ENCODE data around the gene PCDHGB5.
"Not testable (repeated sequence)": the region's sequence is repeated elsewhere in the genome, so short reads cannot be mapped to it uniquely, and the experiment has no call there.

Gene PCDHGB5

DNA sequence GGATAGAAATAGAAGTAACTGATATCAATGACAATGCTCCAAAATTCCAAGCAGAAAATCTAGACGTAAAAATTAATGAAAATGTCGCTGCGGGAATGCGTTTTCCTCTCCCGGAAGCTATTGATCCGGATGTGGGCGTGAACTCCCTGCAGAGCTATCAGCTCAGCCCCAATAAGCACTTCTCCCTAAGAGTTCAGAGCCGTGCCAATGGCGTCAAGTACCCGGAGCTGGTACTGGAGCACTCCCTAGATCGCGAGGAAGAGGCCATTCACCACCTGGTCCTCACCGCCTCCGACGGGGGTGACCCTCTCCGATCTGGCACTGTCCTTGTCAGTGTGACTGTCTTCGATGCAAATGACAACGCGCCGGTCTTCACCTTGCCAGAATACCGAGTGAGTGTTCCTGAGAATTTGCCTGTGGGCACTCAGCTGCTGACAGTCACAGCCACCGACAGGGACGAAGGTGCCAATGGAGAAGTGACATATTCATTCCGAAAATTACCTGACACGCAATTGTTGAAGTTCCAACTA lies 15.9 kb downstream of the PCDHGB5 start:
- no peak for DNase-seq

DNA sequence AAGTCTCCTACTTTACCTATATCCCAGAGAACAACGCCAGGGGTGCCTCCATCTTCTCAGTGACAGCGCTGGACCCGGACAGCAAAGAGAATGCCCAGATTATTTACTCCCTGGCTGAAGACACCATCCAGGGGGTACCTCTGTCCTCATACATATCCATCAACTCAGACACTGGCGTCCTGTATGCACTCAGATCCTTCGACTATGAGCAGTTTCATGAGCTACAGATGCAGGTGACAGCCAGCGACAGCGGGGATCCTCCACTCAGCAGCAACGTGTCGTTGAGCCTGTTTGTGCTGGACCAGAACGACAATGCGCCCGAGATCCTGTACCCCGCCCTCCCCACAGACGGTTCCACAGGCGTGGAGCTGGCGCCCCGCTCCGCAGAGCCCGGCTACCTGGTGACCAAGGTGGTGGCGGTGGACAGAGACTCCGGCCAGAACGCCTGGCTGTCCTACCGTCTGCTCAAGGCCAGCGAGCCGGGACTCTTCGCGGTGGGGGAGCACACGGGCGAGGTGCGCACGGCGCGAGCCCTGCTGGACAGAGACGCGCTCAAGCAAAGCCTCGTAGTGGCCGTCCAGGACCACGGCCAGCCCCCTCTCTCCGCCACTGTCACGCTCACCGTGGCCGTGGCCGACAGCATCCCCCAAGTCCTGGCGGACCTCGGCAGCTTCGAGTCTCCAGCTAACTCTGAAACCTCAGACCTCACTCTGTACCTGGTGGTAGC lies 17.0 kb downstream of the PCDHGB5 start:
- DNase-seq: not testable (repeated sequence)

DNA sequence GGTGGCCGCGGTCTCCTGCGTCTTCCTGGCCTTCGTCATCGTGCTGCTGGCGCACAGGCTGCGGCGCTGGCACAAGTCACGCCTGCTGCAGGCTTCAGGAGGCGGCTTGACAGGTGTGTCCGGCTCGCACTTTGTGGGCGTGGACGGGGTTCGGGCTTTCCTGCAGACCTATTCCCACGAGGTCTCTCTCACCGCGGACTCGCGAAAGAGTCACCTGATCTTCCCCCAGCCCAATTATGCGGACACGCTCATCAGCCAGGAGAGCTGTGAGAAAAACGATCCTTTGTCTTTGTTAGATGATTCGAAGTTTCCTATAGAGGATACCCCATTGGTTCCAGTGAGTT lies 17.5 kb downstream of the PCDHGB5 start:
- DNase-seq: not testable (repeated sequence)

DNA sequence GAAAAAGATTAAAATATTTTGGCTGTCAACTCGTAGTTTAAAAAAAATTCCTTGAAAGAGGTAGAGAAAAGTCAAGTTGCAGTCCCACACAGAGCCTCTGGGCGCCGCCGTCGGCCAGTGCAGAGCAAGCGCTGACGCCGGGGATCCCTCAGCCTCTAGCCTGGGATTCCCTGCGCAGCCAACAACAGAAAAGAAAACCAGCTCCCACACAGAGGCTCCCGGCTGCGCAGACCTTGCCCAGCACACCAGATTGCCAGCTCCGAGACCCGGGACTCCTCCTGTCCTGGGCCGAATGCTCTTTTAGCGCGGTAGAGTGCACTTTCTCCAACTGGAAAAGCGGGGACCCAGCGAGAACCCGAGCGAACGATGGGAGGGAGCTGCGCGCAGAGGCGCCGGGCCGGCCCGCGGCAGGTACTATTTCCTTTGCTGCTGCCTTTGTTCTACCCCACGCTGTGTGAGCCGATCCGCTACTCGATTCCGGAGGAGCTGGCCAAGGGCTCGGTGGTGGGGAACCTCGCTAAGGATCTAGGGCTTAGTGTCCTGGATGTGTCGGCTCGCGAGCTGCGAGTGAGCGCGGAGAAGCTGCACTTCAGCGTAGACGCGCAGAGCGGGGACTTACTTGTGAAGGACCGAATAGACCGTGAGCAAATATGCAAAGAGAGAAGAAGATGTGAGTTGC lies 19.9 kb downstream of the PCDHGB5 start, which contains the start of gene PCDHGB7:
Gene PCDHGB7 (plus strand): TSS at position 184 of the 679 bp plus-strand sequence. CDS start 183 bp downstream, at position 367.
- DNase-seq: peak; percentile 60

DNA sequence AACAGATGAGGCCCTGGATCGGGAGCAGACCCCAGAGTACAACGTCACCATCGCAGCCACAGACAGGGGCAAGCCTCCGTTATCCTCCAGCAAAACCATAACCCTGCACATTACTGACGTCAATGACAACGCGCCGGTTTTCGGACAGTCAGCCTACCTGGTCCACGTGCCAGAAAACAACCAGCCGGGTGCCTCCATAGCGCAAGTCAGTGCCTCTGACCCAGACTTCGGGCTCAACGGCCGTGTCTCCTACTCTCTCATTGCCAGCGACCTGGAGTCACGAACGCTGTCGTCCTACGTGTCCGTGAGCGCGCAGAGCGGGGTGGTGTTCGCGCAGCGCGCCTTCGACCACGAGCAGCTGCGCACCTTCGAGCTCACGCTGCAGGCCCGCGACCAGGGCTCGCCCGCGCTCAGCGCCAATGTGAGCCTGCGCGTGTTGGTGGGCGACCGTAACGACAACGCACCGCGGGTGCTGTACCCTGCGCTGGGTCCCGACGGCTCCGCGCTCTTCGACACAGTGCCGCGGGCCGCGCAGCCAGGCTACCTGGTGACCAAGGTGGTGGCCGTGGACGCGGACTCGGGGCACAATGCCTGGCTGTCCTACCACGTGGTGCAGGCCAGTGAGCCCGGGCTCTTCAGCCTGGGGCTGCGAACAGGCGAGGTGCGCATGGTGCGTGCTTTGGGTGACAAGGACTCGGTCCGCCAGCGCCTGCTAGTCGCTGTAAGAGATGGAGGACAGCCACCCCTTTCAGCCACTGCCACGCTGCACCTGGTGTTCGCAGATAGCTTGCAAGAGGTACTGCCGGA lies 21.5 kb downstream of the PCDHGB5 start:
- no peak for DNase-seq

DNA sequence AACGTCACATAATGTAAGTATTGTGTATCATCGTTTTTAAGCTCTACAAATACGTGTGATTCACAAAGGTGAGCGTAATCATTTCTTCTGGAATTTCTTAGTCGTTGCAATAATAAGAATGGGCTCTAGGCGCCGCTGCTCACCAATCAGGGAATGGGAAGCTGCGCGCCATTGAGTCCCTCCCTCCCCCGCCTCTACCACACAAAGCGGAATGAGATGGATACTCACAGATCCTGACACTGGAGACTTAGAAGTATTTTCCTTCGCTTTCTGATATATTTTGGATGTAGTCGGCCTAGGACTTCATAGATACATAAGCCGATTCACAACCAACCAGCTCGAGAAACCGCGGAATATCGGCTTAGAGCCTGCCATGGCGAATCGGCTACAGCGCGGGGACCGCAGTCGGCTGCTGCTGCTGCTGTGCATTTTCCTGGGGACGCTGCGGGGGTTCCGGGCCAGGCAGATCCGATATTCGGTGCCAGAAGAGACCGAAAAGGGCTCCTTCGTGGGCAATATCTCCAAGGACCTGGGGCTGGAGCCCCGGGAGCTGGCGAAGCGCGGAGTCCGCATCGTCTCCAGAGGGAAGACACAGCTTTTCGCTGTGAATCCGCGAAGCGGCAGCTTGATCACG lies 23.2 kb downstream of the PCDHGB5 start, which contains the start of gene PCDHGA11:
Gene PCDHGA11 (plus strand): TSS at position 197 of the 634 bp plus-strand sequence. CDS start 177 bp downstream, at position 374.
- DNase-seq: peak; percentile 67

DNA sequence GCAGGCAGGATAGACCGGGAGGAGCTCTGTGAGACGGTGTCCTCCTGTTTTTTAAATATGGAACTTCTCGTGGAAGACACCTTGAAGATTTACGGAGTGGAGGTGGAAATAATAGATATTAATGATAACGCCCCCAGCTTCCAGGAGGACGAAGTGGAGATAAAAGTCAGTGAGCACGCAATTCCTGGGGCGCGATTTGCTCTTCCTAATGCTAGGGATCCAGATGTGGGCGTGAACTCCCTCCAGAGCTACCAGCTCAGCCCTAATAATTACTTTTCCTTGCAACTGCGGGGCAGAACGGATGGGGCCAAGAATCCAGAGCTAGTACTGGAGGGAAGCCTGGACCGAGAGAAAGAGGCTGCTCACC lies 23.7 kb downstream of the PCDHGB5 start:
- DNase-seq: no peak

DNA sequence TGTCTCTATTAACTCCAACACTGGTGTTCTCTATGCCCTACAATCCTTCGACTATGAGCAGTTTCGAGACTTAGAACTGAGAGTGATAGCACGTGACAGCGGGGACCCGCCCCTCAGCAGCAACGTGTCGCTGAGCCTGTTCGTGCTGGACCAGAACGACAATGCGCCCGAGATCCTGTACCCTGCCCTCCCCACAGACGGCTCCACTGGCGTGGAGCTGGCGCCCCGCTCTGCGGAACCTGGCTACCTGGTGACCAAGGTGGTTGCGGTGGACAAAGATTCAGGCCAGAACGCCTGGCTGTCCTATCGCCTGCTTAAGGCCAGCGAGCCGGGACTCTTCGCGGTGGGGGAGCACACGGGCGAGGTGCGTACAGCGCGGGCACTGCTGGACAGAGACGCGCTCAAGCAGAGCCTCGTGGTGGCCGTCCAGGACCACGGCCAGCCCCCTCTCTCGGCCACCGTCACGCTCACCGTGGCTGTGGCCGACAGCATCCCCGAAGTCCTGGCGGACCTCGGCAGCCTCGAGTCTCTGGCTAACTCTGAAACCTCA lies 25.1 kb downstream of the PCDHGB5 start:
- DNase-seq: no peak

DNA sequence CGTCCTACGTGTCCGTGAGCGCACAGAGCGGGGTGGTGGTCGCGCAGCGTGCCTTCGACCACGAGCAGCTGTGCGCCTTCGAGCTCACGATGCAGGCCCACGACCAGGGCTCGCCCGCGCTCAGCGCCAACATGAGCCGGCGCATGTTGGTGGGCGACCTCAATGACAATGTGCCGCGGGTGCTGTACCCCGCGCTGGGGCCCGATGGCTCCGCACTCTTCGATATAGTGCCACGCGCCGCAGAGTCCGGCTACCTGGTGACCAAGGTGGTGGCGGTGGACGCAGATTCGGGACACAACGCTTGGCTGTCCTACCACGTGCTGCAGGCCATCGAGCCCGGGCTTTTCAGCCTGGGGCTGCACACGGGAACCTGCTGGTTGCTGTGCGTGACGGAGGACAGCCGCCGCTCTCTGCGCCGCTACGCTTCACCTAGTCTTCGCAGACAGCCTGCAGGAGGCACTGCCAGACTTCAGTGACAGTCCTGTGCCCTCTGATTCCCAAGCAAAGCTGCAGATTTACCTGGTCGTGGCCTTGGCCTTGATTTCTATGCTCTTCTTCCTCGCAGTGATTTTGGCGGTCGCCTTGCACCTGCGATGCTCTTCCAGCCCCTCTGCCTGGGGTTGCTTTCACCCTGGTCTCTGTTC lies 30.2 kb downstream of the PCDHGB5 start:
- DNase-seq: no peak

DNA sequence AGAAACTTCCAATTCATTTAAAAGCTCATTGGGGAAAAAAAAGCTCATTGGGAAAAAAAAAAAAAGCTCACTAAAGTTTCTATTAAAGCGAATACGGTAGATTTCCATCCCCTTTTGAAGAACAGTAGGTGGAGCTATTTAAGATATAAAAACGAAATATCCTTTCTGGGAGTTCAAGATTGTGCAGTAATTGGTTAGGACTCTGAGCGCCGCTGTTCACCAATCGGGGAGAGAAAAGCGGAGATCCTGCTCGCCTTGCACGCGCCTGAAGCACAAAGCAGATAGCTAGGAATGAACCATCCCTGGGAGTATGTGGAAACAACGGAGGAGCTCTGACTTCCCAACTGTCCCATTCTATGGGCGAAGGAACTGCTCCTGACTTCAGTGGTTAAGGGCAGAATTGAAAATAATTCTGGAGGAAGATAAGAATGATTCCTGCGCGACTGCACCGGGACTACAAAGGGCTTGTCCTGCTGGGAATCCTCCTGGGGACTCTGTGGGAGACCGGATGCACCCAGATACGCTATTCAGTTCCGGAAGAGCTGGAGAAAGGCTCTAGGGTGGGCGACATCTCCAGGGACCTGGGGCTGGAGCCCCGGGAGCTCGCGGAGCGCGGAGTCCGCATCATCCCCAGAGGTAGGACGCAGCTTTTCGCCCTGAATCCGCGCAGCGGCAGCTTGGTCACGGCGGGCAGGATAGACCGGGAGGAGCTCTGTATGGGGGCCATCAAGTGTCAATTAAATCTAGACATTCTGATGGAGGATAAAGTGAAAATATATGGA lies 32.8 kb downstream of the PCDHGB5 start, which contains the start of gene PCDHGA12:
Gene PCDHGA12 (plus strand): TSS at position 176 of the 782 bp plus-strand sequence. CDS start 253 bp downstream, at position 429.
- DNase-seq: peak; percentile 66

DNA sequence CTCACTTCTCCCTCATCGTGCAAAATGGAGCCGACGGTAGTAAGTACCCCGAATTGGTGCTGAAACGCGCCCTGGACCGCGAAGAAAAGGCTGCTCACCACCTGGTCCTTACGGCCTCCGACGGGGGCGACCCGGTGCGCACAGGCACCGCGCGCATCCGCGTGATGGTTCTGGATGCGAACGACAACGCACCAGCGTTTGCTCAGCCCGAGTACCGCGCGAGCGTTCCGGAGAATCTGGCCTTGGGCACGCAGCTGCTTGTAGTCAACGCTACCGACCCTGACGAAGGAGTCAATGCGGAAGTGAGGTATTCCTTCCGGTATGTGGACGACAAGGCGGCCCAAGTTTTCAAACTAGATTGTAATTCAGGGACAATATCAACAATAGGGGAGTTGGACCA lies 33.5 kb downstream of the PCDHGB5 start:
- no peak for DNase-seq

DNA sequence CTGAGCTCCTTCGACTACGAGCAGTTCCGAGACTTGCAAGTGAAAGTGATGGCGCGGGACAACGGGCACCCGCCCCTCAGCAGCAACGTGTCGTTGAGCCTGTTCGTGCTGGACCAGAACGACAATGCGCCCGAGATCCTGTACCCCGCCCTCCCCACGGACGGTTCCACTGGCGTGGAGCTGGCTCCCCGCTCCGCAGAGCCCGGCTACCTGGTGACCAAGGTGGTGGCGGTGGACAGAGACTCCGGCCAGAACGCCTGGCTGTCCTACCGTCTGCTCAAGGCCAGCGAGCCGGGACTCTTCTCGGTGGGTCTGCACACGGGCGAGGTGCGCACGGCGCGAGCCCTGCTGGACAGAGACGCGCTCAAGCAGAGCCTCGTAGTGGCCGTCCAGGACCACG lies 34.6 kb downstream of the PCDHGB5 start:
- DNase-seq: not testable (repeated sequence)

DNA sequence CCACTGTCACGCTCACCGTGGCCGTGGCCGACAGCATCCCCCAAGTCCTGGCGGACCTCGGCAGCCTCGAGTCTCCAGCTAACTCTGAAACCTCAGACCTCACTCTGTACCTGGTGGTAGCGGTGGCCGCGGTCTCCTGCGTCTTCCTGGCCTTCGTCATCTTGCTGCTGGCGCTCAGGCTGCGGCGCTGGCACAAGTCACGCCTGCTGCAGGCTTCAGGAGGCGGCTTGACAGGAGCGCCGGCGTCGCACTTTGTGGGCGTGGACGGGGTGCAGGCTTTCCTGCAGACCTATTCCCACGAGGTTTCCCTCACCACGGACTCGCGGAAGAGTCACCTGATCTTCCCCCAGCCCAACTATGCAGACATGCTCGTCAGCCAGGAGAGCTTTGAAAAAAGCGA lies 35.0 kb downstream of the PCDHGB5 start:
- DNase-seq: not testable (repeated sequence)

DNA sequence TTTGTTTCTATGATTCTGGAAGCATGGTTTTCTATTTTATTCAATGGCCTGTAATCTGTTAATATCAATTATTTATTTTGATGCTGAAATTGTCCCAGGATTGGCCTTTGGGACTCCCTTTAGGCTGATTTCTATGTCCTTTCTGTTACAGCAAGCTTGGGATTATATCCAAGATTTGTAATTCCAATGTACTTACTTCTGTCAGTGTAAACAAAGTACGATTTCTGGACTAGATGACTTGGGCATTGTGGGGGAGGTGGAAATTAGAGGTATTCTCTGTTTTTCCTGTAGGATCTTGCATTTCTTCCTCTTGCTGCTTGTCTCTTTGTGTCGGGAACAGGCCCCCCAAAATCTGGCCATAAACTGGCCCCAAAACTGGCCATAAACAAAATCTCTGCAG lies 36.3 kb downstream of the PCDHGB5 start:
- DNase-seq: no peak

DNA sequence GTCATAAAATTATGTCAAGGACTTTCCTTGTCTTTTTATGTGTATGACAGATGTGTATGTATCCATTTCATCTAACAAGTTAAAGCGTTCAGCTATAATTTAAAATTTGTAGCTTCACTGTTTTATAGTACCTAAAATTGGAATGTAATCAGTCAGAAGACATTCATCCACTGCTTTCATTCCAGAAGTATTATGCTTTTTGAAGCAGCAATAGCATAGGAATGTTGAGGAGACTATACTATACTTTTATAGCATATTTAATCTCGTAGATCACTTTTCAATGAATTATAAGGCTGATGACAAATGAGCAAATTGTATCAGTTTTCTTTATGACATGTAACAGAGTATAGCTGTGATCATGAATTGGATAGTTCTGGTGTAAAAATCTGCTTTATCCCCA lies 39.5 kb downstream of the PCDHGB5 start:
- DNase-seq: no peak

DNA sequence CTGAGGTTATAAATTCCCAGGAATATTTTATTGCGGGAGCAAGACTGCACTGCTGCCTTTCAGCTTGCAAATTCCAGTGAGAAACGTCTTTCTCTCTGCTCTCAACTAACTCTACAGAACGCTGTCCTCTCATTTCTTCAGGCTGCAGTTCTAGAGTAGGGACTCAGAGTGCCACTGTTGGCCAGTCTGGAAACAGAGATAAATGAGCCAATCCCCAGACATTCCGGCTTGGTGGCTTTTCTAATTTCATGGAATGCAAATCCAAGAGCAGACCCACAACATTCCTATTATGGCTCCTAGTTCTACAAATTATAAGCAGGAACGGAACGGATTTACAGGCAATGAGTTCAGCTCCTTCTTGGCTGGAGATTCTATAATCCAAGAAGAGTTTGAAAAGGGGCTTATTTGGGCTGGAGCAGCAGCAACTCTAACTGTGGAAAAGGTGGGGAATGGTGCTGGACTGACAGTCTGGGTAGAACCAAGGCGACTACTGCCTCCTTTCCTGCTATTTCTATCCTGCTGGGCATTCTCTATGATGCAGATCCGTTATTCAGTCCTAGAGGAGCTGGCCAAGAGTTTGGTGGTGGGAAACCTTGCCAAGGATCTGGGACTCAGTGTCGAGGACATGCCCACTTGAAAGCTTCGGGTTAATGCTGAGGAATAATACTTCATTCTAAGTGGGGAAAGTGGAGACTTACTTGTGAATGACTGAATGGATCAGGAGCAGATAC lies 41.8 kb downstream of the PCDHGB5 start:
- no peak for DNase-seq

DNA sequence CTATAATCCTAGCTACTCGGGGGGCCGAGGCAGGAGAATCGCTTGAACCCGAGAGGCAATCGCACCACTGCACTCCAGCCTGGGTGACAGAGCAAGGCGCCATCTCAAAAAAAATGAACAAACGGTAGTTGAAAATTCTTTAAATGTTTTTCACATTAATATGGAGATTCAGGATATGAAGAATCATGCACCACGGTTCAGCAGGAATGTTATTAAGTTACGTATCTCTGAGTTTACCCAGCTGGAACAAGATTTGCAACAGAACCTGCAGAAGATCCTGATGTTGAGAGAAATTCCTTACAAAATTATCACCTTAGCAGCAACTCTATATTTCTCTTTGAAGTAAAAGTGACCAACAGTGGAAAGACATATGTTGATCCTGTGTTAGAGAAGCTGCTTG lies 42.6 kb downstream of the PCDHGB5 start:
- DNase-seq: no peak

DNA sequence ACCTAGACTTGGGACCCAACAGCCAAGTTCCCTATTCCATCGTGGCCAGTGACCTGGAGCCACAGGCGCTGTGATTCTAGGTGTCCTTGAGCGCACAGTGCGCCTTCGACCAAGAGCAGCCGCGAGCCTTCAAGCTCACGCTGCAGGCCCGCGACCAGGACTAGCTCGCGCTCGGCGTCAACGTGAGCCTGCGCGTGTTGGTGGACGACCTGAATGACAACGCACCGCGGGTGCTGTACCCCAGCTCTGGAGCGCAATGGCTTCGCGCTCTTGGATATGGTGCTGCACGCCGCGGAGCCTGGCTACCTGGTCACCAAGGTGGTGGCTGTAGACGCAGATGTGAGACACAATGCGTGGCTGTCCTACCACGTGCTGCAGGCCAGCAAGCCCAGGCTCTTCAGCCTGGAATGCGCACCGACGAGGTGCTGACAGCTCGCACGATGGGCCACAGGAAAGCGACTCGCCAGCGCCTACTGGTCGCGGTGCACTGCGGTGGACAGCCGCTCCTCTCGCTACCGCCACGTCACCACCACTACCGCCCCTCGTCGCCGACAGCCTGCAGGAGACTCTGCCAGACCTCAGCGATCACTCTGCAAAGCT lies 43.9 kb downstream of the PCDHGB5 start:
- DNase-seq: no peak

Data from hematopoietic multipotent progenitor cell treated with erythropoietin and hydrocortisone succinate and interleukin-3 and kit ligand, for 8 days (in vitro differentiated cells).